HG03520 (cell line): Measurements from ENCODE around the gene EPSTI1.
"Not testable (repeated sequence)": the region's sequence is repeated elsewhere in the genome, so short reads cannot be mapped to it uniquely, and the experiment has no call there.

Source experiments
- ATAC-seq: cut with Tn5 transposase; IDR thresholded peaks from one replicate; pipeline ENCODE4 v1.9.1; 2021; ENCODE audit warnings: mild to moderate bottlenecking, moderate library complexity; ENCODE audit not compliant: unreplicated experiment

The EPSTI1 gene

GRCh38 chr13:42905579-42905978 lies 86.5 kb downstream of the EPSTI1 start:
- ATAC-seq: no peak

DNA sequence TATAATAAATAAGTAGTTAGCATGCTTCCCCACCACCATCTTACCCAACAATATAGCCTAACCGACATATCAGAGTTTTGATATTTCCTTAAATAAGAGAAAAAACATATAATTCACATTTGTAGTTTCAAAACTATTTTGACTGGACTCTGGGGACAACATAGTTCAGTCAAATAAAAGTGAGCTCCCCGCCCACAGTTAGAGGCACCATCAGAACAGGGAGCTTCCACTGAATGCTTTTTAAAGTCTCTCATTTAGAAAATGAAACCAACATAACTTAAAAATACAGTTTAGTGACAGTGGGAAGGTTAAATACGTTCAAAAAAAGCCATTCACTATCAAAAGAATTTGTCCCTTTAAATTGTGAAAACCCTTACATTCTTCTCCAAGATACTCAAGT lies 92.8 kb downstream of the EPSTI1 start:
- no peak for ATAC-seq

- no peak for ATAC-seq
Measured at GRCh38 chr13:42895776-42896175, 96.3 kb downstream of the EPSTI1 start.

GRCh38 chr13:42894765-42895243 lies 97.2 kb downstream of the EPSTI1 start:
- no peak for ATAC-seq

GRCh38 chr13:42893214-42893671 lies 98.8 kb downstream of the EPSTI1 start:
- ATAC-seq: no peak

- no peak for ATAC-seq
Measured at GRCh38 chr13:42892760-42893159, 99.3 kb downstream of the EPSTI1 start.

DNA sequence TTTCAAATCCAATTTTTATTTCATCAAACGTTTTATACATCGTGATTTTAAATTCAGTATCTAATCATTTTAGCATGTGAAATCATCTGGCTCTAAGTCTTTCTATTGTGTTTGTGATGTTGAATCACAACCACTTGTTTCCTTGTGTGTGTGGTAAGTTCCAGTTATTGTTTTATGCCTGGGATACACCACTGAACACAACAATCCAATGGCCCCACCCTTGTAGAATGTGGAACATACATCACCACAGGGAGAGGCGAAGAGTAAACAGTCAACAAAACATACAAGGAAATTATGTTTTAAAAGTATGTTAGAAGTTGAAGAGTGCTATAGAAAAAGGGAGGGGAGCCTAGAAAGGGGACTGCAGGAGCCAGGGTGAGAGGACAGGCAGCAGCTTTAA lies 100.5 kb downstream of the EPSTI1 start:
- no peak for ATAC-seq

- ATAC-seq: no peak
Measured at GRCh38 chr13:42885325-42885724, 106.7 kb downstream of the EPSTI1 start.

- no peak for ATAC-seq
Measured at GRCh38 chr13:42883771-42884467, 108.1 kb downstream of the EPSTI1 start.

- ATAC-seq: no peak
Measured at GRCh38 chr13:42883142-42883541, 108.9 kb downstream of the EPSTI1 start.

DNA sequence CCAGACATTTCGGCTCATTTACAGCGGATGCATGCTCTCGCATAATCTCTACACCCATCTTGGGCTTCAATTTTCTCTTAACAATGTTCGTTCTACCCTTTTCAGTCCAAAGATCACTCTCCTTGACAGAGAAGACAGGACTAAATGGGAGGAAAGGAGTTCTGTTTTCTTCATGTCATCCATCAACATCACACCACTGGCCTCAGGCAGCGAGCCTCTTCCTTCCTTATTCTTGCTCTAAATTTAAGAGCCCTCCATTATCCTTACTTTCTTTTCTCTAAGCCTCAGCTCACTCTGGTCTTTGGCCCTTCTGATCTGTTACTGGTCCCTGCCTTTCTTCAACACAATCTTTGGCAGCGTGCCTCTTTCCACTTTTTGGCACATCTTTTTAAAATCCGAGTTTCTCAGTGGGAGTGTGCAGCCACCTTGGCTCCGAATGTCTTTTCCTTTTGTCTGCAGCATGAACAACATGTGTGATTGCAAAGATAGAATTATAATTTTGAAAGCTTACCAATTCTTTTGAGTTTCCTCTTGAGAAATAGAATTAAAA lies 111.9 kb downstream of the EPSTI1 start:
- no peak for ATAC-seq

- ATAC-seq: no peak
Measured at GRCh38 chr13:42878721-42879120, 113.3 kb downstream of the EPSTI1 start.

GRCh38 chr13:42876887-42877545 lies 115.0 kb downstream of the EPSTI1 start:
- ATAC-seq: no peak

DNA sequence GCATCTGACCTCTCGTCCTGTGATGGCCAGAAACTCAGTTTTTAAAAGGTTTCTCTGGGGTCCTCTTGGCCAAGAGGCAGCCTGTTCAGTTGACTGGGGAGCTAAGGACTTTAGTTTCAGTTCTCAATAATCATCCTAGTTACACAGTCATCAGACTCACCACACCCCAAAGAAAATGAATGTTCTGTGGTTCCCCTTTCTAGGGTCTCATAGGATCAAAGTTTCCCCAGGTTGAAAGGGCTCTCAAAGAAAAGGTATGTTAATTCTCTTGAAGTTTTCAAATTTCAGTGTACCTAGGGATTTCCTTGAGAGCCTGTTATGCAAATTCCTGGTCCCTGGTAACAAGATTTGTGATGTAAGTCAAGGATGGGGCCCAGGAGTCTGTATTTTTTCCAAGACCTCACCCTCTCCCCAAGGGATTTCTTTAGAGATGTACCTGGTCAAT lies 115.7 kb downstream of the EPSTI1 start:
- peak; percentile 92 for ATAC-seq

DNA sequence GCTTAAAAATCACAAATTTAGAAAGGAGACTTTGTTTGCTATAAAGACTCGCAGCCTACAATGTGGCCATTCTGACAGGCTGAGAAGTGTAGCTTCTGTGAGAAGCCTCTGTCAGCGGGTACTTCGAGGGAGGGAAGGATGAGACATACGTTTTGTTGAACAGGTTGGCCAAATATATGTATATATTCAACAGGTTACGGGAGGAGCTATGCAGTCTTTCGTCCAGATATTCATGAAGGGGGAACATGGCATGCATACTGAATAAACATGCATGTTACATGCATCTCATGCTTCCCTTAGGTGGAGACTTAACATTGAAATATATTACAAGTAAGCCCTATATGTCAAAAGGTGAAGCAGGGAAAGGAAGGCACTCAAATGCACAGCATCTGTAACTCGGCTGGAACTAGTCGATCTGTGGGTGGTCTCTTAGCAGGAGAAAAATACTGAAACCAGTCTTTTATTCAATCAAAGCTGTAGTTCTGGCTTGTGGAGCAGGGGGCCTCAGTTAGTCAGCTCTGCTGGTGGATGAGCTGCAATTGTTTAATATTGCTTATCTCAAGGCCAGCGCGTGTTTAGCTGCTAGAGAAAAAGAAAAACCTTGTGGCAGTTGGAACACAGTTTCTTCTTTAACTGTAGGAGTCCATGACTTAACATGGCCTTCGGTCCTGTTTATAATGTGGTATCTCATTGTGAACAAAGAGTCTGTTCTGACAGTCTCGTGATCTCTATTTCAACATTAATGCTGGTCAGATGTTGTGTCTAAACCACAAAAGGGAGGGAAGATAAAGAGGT lies 116.4 kb downstream of the EPSTI1 start:
- no peak for ATAC-seq

DNA sequence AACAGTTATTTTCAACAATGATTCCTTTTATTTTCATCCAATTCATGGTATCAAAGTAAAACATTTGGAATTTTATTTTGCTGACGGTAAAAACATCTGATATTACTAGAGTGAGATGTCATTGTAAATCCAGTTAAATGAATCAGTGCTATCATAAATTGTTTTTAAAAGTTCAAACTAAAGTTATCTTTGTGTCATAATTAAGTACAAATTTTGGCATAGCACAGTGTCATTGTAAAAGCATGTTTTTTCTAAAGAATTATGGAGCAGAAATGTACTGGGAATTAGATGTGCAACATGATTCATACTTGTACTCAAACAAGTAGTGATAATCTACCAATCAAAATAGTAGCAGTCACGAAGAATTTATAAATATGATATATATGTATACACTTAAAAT lies 117.8 kb downstream of the EPSTI1 start:
- ATAC-seq: no peak

GRCh38 chr13:42873081-42873480 lies 119.0 kb downstream of the EPSTI1 start:
- no peak for ATAC-seq

DNA sequence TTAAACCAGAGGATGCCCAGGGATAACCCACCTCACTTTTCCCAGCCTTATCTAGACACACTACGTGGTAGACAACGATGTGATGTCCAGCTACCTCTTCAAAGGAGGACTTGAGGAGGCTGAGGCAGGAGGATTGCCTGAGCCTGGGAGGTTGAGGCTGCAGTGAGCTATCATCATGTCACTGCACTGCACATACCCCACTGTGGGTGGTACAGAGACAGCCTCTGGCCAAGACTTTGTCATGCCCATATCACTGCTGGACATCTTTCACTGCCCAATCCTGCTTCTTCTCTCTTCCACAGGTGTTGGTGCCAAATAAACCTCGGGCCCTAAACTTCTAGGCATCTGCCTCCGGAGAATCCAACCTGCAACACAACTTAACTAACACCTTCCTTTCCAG lies 124.8 kb downstream of the EPSTI1 start:
- ATAC-seq: no peak

DNA sequence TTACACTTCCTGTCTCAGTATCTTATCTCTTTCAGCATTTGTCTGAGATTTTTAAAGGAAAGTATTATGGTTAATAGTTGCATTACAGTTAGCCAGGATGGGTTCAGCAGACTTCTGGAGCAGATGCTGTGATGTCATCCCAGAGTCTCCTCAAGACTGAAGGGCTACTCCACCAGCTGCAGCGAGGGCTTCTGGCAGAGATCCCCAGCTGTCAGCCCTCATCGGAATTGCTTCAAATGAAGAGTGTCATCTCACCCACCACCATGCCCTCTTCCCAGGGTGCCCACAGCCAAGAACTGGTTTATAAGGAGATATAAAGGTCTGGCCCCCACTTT lies 126.3 kb downstream of the EPSTI1 start:
- ATAC-seq: no peak

DNA sequence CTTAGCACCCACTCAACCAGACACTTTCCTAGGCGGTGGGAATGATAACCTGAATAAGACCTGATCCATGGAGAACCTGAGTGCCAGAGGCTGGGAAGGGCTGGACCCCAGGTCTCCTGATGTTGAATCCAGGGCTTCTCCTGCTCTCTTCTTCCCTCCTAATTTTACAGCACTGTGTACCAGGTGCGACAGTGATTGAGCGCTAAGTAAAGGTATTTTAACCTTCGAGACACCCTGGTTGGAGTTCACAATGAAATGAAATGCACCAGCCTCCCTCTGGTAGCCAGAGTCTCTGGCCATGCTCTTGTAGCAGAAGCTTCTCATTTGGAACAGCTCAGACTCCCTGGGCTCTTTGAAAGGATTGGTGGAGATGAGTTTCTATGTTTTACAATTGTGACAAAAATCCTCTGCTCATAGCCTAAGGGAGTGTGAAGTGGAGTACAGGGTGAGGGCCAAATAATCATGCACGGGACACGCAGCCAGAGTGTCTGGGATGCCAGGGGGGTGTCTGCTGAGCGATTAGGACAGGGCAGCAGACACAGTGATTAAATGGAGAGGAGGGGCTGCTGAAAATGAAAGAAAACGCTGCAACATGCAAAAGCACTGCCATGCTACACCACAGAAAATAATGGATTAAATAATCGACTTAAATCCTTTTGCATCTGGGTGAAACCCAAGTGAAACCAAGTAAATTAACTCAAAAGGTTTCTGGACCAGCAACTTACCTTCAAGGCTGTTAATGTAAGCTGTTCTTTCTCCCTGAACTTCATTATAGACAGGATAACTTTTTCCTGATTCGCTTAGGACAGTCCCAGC lies 126.9 kb downstream of the EPSTI1 start:
- ATAC-seq: no peak

GRCh38 chr13:42862370-42862769 lies 129.7 kb downstream of the EPSTI1 start:
- ATAC-seq: not testable (repeated sequence)
